Spleen (tissue), 7 donors: ENCODE data around the gene PRKACB.

Source experiments
- POLR2AphosphoS5 ChIP-seq, 3 donors: sonication (generic); formaldehyde crosslinking; IDR thresholded peaks; one replicate each; pipeline ENCODE4 v1.5.1; 2017; ENCODE audit warnings: antibody characterized with exemption in 3 of 3
- TF ChIP-seq, protein P1 (sequence below), 11 experiments: fragments of 200-600 bp in 7 of 11; fragments of 450-650 bp in 4 of 11; sonication (generic) in 4 of 11; IDR thresholded peaks in 8 of 11; conservative IDR thresholded peaks in 3 of 11; 1 replicate in 7 of 11; 2 replicates in 4 of 11; pipeline versions ENCODE4 v1.4.0 to v1.8.0; 2016 to 2021; ENCODE audit warnings: antibody characterized with exemption in 11 of 11, inconsistent platforms in 4 of 11, mild to moderate bottlenecking in 1 of 11
- donor health status: DM: no; HTN: no; CAD: no; lungs with moderate emphysema.
- donor health status: DM: no; HTN: no; CAD: no.
- donor health status: DM: no; HTN: no; CAD: no.

GRCh38 chr1:84247425-84248220 is 103.6 kb downstream of the PRKACB start:
- TF ChIP-seq, protein P1, sequence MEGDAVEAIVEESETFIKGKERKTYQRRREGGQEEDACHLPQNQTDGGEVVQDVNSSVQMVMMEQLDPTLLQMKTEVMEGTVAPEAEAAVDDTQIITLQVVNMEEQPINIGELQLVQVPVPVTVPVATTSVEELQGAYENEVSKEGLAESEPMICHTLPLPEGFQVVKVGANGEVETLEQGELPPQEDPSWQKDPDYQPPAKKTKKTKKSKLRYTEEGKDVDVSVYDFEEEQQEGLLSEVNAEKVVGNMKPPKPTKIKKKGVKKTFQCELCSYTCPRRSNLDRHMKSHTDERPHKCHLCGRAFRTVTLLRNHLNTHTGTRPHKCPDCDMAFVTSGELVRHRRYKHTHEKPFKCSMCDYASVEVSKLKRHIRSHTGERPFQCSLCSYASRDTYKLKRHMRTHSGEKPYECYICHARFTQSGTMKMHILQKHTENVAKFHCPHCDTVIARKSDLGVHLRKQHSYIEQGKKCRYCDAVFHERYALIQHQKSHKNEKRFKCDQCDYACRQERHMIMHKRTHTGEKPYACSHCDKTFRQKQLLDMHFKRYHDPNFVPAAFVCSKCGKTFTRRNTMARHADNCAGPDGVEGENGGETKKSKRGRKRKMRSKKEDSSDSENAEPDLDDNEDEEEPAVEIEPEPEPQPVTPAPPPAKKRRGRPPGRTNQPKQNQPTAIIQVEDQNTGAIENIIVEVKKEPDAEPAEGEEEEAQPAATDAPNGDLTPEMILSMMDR (IDR thresholded peaks at IDR 0.05 in 8 of 11, conservative IDR thresholded peaks at IDR 0.05 in 3 of 11) = no peak
- TF ChIP-seq POLR2AphosphoS5 (IDR thresholded peaks at IDR 0.05) = no peak
